ENCODE data around the gene SH3BP2. TPM values are rescaled to one million over a fixed set of nuclear protein-coding genes. Genes with fewer than 3 reads are reported as not detected.

The SH3BP2 gene
- polyA plus RNA-seq, 1 donor from 2014 or later: 87.9 TPM

DNA sequence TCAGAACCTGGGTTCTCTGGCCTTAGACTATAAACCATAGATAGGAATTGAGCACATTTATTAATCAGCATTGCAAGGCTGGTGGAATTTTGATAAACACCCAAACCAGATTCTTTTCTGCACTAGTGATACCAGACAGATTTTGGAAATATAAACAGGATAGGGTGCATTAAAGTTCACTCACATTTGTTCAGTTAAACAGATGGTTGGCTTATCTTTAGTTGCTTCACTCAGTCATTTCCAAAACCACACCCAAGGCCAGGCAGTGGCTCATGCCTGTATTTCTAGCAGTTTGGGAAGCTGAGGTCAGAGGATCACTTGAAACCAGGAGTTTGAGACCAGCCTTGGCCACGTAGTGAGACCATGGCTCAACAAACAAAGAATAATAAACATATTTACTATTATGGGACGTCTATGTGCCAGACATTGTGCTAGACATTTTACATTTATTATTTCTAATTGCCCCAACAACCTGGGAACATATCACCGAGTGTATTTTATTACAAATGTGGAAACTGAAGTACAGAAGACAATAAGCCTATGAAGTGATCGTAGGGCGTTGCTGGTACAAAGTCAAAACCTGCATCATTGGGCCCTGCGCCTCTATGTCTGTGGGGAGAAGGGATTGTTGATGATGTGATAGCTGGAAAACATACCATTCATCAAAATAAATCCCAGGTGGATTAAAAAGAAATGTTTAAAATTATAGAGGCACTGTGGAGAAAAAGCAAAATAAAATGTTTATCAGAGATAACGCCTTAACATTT is 65.7 kb downstream of the SH3BP2 start:
- peaks cover 95% of the 10 kb centered on the region for H3K79me2 ChIP-seq (replicated peaks; ENCODE audit: insufficient read depth, low read length)
- no peak overlapping the region for H3K27ac ChIP-seq (ENCODE audit: low read length)
- H3F3A ChIP-seq (ENCODE audit: insufficient read depth, low read length, poor library complexity, severe bottlenecking): no peaks in the 10 kb centered on the region
- no peak overlapping the region for H2AFZ ChIP-seq (ENCODE audit: low read depth, low read length)
- TF ChIP-seq MXI1 (conservative IDR thresholded peaks at IDR 0.05; ENCODE audit: poor library complexity, severe bottlenecking) (no peak), EP300 (conservative IDR thresholded peaks at IDR 0.05; ENCODE audit: poor library complexity, severe bottlenecking) (no peak), POLR2AphosphoS5 (IDR thresholded peaks at IDR 0.05) (no peak), EZH2 (IDR thresholded peaks at IDR 0.05; ENCODE audit: borderline replicate concordance, insufficient read depth, low read length, poor library complexity, severe bottlenecking) (no peak), TAF1 (IDR thresholded peaks at IDR 0.05; ENCODE audit: low read depth) (no peak), RAD21 (conservative IDR thresholded peaks at IDR 0.05) (no peak), SMC3 (conservative IDR thresholded peaks at IDR 0.05; ENCODE audit: poor library complexity) (no peak)
- TF ChIP-seq, protein P1, sequence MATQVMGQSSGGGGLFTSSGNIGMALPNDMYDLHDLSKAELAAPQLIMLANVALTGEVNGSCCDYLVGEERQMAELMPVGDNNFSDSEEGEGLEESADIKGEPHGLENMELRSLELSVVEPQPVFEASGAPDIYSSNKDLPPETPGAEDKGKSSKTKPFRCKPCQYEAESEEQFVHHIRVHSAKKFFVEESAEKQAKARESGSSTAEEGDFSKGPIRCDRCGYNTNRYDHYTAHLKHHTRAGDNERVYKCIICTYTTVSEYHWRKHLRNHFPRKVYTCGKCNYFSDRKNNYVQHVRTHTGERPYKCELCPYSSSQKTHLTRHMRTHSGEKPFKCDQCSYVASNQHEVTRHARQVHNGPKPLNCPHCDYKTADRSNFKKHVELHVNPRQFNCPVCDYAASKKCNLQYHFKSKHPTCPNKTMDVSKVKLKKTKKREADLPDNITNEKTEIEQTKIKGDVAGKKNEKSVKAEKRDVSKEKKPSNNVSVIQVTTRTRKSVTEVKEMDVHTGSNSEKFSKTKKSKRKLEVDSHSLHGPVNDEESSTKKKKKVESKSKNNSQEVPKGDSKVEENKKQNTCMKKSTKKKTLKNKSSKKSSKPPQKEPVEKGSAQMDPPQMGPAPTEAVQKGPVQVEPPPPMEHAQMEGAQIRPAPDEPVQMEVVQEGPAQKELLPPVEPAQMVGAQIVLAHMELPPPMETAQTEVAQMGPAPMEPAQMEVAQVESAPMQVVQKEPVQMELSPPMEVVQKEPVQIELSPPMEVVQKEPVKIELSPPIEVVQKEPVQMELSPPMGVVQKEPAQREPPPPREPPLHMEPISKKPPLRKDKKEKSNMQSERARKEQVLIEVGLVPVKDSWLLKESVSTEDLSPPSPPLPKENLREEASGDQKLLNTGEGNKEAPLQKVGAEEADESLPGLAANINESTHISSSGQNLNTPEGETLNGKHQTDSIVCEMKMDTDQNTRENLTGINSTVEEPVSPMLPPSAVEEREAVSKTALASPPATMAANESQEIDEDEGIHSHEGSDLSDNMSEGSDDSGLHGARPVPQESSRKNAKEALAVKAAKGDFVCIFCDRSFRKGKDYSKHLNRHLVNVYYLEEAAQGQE (IDR thresholded peaks at IDR 0.05; ENCODE audit: borderline replicate concordance): no peak
- TF ChIP-seq, protein P2, sequence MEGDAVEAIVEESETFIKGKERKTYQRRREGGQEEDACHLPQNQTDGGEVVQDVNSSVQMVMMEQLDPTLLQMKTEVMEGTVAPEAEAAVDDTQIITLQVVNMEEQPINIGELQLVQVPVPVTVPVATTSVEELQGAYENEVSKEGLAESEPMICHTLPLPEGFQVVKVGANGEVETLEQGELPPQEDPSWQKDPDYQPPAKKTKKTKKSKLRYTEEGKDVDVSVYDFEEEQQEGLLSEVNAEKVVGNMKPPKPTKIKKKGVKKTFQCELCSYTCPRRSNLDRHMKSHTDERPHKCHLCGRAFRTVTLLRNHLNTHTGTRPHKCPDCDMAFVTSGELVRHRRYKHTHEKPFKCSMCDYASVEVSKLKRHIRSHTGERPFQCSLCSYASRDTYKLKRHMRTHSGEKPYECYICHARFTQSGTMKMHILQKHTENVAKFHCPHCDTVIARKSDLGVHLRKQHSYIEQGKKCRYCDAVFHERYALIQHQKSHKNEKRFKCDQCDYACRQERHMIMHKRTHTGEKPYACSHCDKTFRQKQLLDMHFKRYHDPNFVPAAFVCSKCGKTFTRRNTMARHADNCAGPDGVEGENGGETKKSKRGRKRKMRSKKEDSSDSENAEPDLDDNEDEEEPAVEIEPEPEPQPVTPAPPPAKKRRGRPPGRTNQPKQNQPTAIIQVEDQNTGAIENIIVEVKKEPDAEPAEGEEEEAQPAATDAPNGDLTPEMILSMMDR (IDR thresholded peaks at IDR 0.05; ENCODE audit: poor library complexity, severe bottlenecking): no peak
- H3K27me3 ChIP-seq (ENCODE audit: insufficient read depth, low read depth, low read length): no peaks in the 10 kb centered on the region
- H3K4me3 ChIP-seq (ENCODE audit: low read length): no peak overlapping the region
- H3K9me3 ChIP-seq (ENCODE audit: low read length): no peaks in the 10 kb centered on the region
- H3K9ac ChIP-seq (ENCODE audit: low read length): no peak overlapping the region
- H4K20me1 ChIP-seq (ENCODE audit: insufficient read depth): peaks cover 6% of the 10 kb centered on the region
- no peaks in the 10 kb centered on the region for H3K9me2 ChIP-seq (ENCODE audit: insufficient read depth, low read length)
- no peaks in the 10 kb centered on the region for H3K36me3 ChIP-seq (ENCODE audit: insufficient read depth, low read length)
- no peak overlapping the region for H3K4me2 ChIP-seq (ENCODE audit: low read length)

DNA sequence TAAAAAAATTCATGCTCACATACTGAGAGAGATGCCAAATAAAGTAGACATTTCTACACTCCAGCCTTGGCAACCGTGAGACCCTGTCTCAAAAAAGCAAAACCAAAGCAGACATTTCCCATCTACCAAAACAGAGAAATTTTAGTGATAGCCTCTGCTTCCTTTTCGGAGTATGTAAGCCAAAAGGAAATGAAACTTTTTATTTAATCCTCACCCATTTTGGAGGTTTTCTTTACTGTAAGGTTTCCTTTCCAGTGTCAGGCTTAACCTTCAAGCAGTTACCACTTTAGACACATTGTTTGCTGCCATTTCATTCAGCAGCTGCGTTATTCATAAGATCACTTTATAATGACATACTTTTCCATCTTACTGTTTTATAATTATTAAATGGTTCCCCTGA is 66.6 kb downstream of the SH3BP2 start:
- peaks cover 93% of the 10 kb centered on the region for H3K79me2 ChIP-seq (replicated peaks; ENCODE audit: insufficient read depth, low read length)
- H3K27me3 ChIP-seq (ENCODE audit: insufficient read depth, low read depth, low read length): no peaks in the 10 kb centered on the region
- no peaks in the 10 kb centered on the region for H3K36me3 ChIP-seq (ENCODE audit: insufficient read depth, low read length)
- H3K4me2 ChIP-seq (ENCODE audit: low read length): no peak overlapping the region
- no peaks in the 10 kb centered on the region for H3F3A ChIP-seq (ENCODE audit: insufficient read depth, low read length, poor library complexity, severe bottlenecking)
- no peak overlapping the region for H3K9ac ChIP-seq (ENCODE audit: low read length)
- H4K20me1 ChIP-seq (ENCODE audit: insufficient read depth): peaks cover 6% of the 10 kb centered on the region
- TF ChIP-seq SMC3 (conservative IDR thresholded peaks at IDR 0.05; ENCODE audit: poor library complexity) (no peak), TAF1 (IDR thresholded peaks at IDR 0.05; ENCODE audit: low read depth) (no peak), POLR2AphosphoS5 (IDR thresholded peaks at IDR 0.05) (no peak), MXI1 (conservative IDR thresholded peaks at IDR 0.05; ENCODE audit: poor library complexity, severe bottlenecking) (no peak), EP300 (conservative IDR thresholded peaks at IDR 0.05; ENCODE audit: poor library complexity, severe bottlenecking) (no peak), EZH2 (IDR thresholded peaks at IDR 0.05; ENCODE audit: borderline replicate concordance, insufficient read depth, low read length, poor library complexity, severe bottlenecking) (no peak), RAD21 (conservative IDR thresholded peaks at IDR 0.05) (no peak)
- TF ChIP-seq, protein P1 (IDR thresholded peaks at IDR 0.05; ENCODE audit: borderline replicate concordance): no peak
- TF ChIP-seq, protein P2 (IDR thresholded peaks at IDR 0.05; ENCODE audit: poor library complexity, severe bottlenecking): no peak
- H2AFZ ChIP-seq (ENCODE audit: low read depth, low read length): no peak overlapping the region
- no peak overlapping the region for H3K4me3 ChIP-seq (ENCODE audit: low read length)
- H3K9me3 ChIP-seq (ENCODE audit: low read length): no peaks in the 10 kb centered on the region
- H3K9me2 ChIP-seq (ENCODE audit: insufficient read depth, low read length): no peaks in the 10 kb centered on the region
- no peak overlapping the region for H3K27ac ChIP-seq (ENCODE audit: low read length)

All from neural cell (in vitro differentiated cells).